HFFc6 (cell line): Measurements from ENCODE around the gene WDR7. TPM values are rescaled to one million over a fixed set of nuclear protein-coding genes. Genes with fewer than 3 reads are reported as not detected.

Experiments
- DNase-seq: peaks from one replicate; pipeline ENCODE4 v3.0.0-alpha.2; 2018
- H3K27ac Mint-ChIP-seq: 2 replicates; pipeline ENCODE4 v1.8.0; 2020; ENCODE audit warnings: mild to moderate bottlenecking, mixed read lengths
- H3K27me3 Mint-ChIP-seq: 2 replicates; pipeline ENCODE4 v1.8.0; 2021; ENCODE audit warnings: mild to moderate bottlenecking, moderate library complexity, mixed read lengths; ENCODE audit not compliant: insufficient read depth
- H3K36me3 Mint-ChIP-seq: 2 replicates; pipeline ENCODE4 v1.8.0; 2021; ENCODE audit warnings: low read depth, mixed read lengths
- H3K4me1 Mint-ChIP-seq: 2 replicates; pipeline ENCODE4 v1.8.0; 2020; ENCODE audit warnings: low read depth, mixed read lengths
- H3K4me3 Mint-ChIP-seq: 2 replicates; pipeline ENCODE4 v1.8.0; 2020; ENCODE audit warnings: mild to moderate bottlenecking, moderate library complexity, mixed read lengths
- H3K9me3 Mint-ChIP-seq: 2 replicates; pipeline ENCODE4 v1.8.0; 2020; ENCODE audit warnings: mild to moderate bottlenecking, mixed read lengths
- CTCF ChIP-seq: fragments of 200-600 bp; sonication (generic); IDR thresholded peaks from 2 replicates; pipeline ENCODE4 v1.5.0; 2021; ENCODE audit warnings: antibody characterized with exemption, mild to moderate bottlenecking
- total RNA-seq, 6 experiments: library from RNA; stranded (reverse); fragmentation: NEBNext Ultra II Directional; extraction: Animal tissue kit (Norgen Biotek cat#: 25700); gene quantifications; 2 replicates in 1 of 6; 3 replicates in 5 of 6; pipeline ENCODE4 v1.2.3, GENCODE V29; 2021

Gene WDR7
- total RNA-seq, 6 experiments from 2014 or later = 14.0 to 19.7 (median 16.6) TPM

- DNase-seq = no peak
- Mint-ChIP-seq H3K36me3 (no peaks in the 10 kb centered on the region), H3K27ac (no peak overlapping the region), H3K4me1 (peaks cover 10% of the 10 kb centered on the region; the same call in 1 of the 2 replicates), H3K27me3 (no peaks in the 10 kb centered on the region), H3K4me3 (no peak overlapping the region), H3K9me3 (no peaks in the 10 kb centered on the region)
- no peak for TF ChIP-seq CTCF
These were observed 302.5 kb downstream of the WDR7 start for GRCh38 chr18:56953428-56954198.

GRCh38 chr18:56955490-56955889 lies 304.3 kb downstream of the WDR7 start:
- Mint-ChIP-seq H3K4me3 (no peak overlapping the region), H3K9me3 (no peaks in the 10 kb centered on the region), H3K27ac (no peak overlapping the region), H3K4me1 (peaks cover 7% of the 10 kb centered on the region; the same call in 1 of the 2 replicates), H3K27me3 (no peaks in the 10 kb centered on the region), H3K36me3 (no peaks in the 10 kb centered on the region)
- no peak for DNase-seq
- TF ChIP-seq CTCF = no peak

GRCh38 chr18:56959120-56959519 lies 308.0 kb downstream of the WDR7 start:
- H3K36me3 Mint-ChIP-seq = no peaks in the 10 kb centered on the region
- no peak overlapping the region for H3K27ac Mint-ChIP-seq
- no peak overlapping the region for H3K4me3 Mint-ChIP-seq
- no peak for TF ChIP-seq CTCF
- no peak for DNase-seq
- H3K27me3 Mint-ChIP-seq = no peaks in the 10 kb centered on the region
- no peaks in the 10 kb centered on the region for H3K9me3 Mint-ChIP-seq
- H3K4me1 Mint-ChIP-seq = no peaks in the 10 kb centered on the region

- Mint-ChIP-seq H3K4me1 (no peaks in the 10 kb centered on the region), H3K4me3 (no peak overlapping the region), H3K27ac (no peak overlapping the region), H3K27me3 (no peaks in the 10 kb centered on the region; the same call in 1 of the 2 replicates), H3K36me3 (no peaks in the 10 kb centered on the region), H3K9me3 (no peaks in the 10 kb centered on the region)
- DNase-seq = no peak
- TF ChIP-seq CTCF = no peak
These were observed 311.2 kb downstream of the WDR7 start for GRCh38 chr18:56962322-56962721.

- Mint-ChIP-seq H3K27ac (no peak overlapping the region), H3K27me3 (no peaks in the 10 kb centered on the region; the same call in 1 of the 2 replicates), H3K36me3 (no peaks in the 10 kb centered on the region), H3K9me3 (no peaks in the 10 kb centered on the region), H3K4me3 (no peak overlapping the region), H3K4me1 (no peaks in the 10 kb centered on the region)
- TF ChIP-seq CTCF = no peak
- no peak for DNase-seq
These were observed 315.9 kb downstream of the WDR7 start for GRCh38 chr18:56967035-56967434.
